GM18907 (cell line): ENCODE data around the gene SLC35A2.

Experiments
- ATAC-seq: cut with Tn5 transposase; IDR thresholded peaks from one replicate; pipeline ENCODE4 v1.9.1; 2021; ENCODE audit warnings: mild to moderate bottlenecking, moderate library complexity; ENCODE audit not compliant: unreplicated experiment

The SLC35A2 gene

DNA sequence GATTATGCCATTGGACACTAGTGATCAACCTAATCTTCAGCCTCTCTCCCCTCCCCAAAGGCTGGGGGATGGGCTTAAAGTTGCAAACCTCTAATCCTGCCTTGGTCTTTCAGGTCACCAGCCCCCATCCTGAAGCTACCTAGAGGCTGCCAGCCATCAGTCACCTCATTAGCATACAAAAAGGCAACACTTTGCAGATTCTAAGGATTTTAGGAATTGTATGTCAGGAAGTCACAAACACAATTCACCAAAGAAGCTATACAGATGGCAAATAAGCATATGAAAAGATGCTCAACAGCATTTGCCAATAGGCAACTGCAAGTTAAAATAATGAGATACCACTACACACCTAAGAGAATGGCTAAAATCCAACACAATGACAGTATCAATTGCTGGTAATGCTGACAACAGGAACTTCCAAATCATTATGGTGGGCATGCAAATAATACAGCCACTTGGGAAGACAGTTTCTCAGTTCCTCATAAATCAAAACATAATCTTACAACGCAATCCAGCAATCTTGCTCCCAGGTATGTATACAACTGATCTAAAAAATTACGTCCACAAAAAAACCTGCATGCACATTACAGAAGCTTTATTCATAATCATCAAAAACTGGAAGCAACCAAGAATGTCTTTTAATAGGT, 16.4 kb upstream of the SLC35A2 start:
- ATAC-seq, result no peak

DNA sequence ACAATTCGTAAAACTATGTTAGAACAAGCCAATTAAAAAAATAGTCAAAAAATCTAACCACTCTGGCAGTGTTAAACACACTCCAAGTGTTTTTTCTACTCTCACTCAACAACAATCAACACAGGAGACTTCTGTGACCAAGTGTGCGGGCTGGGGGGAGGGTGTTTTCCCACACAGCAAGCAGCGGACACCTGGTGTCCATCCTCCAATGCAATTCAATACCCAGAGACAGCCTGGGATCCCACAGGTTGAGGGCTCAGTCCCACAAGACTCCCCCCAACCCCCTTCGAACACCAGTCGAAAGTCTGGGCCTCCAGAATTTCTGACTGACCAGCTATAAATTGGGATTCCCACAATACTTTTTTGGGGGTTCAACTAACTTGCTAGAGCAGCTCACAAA, 15.7 kb upstream of the SLC35A2 start:
- ATAC-seq, result no peak

DNA sequence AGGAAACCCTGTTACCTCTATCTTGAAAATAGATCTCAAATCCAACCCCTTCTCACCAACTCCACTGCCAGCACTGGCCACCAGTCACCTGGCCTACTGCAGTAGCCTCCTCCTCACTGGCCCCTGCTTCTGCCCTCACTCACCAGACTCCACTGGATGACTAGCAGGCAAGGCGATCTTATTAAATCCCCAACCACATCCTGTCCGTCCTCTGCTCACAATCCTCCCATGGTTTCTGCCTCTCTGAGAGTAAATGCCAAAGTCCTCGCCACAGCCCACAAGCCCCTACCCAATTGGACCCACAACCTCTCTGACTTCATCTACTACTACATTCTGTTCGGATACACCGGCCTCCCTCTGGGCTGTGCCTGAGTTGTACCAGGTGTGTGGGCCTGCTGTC, 12.8 kb upstream of the SLC35A2 start:
- ATAC-seq, result no peak

DNA sequence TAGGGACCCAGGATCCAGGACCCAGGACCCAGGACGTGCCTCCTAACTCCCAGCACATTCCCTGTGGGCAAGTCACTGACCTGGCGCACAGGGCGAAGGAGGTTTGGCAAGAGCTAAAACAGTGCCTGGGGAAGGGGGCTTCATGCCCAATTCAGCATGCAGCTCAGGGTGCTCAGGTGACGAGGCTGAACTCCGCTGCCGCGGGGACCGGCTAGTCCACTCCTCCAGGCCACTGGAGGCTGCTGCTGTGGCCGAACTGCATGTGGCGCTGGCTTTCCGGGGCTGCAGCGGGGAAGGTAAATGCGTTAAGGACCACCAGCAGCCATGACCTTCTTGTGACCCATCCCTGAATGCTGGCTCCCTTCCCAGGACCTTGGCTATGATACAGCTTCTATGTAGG, 12.3 kb upstream of the SLC35A2 start:
- no peak for ATAC-seq

DNA sequence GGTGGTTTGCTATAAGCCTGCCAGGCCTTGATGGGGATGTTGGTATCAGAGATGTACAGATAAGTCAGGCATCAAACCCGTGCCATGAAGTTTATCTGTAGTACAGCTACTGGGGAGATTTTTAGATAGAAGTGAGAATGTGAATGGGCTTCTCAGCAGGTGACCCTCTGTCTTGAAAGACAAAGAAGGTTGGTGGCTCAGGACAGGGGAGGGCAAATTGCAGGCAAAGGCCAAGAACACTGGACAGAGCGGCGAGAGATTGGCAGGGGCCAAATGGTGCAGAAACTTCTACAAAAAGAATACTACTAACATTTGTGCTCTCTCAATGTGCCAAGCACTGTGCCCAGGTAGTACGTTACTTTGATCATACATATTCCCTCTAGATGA, 9.3 kb upstream of the SLC35A2 start:
- ATAC-seq, result no peak

DNA sequence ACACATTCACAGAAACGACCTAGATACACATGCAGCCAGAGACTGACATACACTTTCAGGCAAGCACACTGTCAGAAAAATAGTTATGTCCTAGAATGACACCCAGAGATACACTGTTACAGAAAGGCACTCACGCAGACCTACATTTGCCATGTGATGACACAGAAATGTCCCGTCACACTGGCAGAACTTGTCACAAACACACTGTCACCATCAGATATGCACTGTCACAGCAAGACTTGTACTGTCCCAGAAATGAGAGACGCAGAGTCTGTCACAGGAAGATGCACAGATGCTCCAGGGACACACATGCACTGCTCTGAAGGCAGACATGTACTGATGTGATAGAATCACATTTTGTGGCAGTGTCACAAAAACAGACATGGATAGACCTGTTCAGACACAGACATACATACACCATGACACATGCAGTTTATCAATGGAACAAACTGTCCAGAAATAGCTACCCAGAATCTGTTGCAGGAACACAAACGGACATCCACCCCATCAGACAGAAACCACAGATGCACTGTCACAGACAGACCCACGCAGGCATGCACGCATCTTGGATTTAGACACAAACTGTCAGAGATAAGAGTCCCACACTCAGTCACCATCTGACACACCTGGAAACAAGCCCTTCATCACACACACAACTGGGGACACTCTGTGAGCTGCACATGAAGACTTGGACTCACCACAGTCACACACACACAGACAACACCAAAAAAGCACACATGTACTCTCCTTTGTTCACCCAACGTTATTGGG, 8.7 kb upstream of the SLC35A2 start:
- no peak for ATAC-seq

DNA sequence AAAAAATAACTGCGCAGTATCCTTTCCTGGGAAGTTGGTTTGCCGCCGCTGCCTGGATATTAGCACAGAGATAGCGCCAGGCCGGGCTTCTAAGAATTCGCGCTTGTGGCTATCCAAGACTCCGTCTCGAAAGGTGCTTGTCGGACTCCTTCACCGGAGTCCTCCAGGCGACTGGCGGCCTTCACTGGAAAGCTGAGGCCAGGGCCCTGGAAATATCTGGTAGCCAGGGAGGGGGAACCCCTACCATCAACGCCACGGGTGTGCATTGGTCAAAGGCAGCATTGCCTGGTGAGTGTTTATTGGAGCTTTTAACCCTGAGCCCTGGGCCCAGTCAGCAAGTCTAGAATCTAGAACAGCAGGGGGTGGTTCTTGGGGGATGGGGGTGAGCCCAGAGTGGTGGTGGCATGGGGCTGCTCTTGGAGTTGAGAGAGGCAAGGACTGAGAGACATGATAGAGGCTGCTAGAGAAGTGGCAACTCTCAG, 8.0 kb upstream of the SLC35A2 start:
- ATAC-seq, result peak; percentile 17

DNA sequence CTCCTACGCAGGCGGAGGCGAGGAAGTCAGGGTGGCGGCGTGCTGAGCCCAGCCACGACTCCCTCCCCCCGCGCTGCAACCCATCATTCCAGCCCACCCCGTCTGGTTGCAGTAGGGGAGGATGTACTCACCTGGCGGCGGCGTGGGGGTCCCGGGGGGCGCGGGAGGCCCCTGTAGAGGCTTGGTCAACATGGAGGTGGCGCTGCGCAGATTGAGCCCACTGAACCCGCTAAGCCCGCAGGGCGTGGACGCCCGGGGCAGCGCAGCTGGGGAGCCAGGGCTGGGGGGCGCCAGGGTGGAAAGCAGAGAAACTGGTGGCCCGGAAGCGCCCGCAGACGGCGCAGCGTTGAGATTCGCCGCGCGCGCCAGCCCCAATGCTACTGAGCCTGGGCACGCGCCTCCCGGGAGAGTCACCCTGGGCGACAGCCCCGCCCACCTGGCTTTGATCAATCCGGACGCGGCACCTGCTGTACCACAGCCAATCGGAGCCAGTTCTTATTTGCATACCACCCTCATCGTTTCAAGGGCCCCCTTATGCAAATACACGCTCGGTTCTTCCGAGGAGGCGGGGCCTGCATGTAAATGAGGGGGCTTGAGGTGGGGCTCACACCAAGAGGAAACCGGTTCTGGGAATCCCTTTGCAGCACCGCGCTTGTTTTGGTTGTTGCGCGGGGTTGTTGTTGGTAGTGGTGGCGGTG, 7.3 kb upstream of the SLC35A2 start, which contains the start of gene PIM2:
TSS of gene PIM2 (minus strand) at position 382 of the 698 bp plus-strand sequence. CDS start at position 192, 190 bp downstream.
- peak; percentile 65 for ATAC-seq

DNA sequence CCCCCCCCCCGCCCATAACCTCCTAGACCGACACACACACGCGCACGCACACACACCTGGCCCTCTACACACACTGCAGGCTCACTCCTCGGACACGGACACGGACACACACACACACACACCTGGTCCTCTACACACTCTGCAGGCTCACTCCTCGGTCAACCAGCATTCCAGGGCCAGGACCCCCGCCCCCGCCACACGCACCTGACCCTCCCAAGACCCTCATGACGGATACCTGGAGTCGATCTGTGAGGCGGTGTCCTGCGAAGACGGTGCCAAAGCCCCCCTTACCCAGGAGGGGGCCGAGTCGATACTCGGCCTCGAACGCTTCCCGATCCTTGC, 6.8 kb upstream of the SLC35A2 start:
- no peak for ATAC-seq

DNA sequence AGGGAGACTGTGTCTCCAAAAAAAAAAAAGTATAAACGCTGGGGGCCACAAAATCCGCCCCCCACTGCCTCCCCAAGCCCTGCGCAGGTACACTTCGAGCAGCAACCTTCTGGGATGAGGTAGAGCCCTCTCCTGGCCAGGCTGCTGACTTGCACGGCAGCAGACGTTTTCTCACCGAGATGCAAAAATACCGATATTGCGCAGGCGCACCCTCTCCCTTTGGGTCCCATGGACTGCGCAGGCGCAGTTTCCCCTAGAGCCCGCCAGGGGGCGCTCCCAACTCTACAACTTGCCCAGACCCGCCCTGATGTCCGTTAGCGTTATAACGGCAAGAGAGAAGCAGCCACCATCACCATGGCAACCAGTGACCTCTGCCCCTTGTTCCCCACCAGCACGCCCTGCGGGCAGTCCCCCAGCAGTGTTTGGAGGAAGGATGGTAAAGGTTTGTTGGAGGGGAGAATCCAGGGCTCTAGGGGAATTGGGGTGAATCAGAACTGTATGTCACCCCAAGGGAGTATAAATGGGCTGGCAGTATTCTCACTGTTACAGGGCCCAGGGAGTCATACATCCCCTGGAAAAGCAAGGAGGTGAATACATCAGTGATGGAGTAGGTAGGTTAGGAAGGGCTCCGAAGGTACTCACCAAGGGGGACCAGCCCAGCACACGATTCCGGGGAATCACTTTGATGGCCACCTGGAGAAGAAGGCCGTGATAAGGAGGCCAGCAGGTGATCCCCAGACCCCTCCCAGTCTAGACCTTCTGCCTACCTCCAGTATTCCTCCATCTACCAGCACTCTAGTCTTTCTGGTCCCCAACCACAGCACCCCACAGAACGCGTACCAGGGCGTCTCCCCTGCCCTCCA, 5.9 kb upstream of the SLC35A2 start:
- ATAC-seq, result peak; percentile 50

DNA sequence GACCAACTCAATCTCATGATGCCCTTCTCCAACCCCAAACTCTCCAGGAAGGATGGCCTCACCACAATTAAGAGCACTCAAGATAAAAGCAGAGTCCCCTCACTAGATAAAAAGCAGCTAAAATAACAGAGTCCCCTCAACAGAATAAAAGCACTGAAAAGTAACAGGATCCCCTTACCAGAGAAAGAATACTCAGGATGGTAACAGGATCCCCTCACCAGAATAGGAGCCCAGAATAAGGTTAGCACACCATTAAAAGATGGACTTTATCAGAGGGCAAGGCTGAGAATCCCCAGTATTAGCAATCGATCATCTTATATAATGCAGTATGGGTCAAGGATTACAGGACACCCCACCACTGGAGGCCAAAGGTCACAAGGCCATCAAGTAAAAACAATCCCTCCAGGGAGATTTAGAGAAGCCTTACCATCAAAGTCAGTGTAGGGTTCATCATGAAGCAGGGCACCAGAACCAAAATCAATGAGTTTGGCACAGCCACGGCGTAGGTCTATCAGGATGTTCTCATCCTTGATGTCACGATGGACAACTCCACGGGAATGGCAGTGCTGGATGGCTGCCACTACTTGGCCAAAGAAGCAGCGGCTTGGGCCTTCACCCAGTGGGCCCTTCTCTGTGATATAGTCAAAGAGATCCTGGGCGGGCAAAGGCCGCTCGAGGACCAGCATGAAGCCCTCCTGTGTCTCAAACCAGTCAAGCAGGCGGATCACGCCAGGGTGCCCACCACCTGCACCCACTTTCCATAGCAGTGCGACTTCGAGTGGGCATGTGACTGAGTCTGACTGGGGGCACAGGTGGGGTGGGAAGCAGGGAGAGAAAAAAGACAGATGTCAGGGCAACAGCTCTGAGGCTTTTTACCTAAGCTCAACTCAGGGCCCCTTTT, 3.4 kb upstream of the SLC35A2 start:
- ATAC-seq, result no peak

DNA sequence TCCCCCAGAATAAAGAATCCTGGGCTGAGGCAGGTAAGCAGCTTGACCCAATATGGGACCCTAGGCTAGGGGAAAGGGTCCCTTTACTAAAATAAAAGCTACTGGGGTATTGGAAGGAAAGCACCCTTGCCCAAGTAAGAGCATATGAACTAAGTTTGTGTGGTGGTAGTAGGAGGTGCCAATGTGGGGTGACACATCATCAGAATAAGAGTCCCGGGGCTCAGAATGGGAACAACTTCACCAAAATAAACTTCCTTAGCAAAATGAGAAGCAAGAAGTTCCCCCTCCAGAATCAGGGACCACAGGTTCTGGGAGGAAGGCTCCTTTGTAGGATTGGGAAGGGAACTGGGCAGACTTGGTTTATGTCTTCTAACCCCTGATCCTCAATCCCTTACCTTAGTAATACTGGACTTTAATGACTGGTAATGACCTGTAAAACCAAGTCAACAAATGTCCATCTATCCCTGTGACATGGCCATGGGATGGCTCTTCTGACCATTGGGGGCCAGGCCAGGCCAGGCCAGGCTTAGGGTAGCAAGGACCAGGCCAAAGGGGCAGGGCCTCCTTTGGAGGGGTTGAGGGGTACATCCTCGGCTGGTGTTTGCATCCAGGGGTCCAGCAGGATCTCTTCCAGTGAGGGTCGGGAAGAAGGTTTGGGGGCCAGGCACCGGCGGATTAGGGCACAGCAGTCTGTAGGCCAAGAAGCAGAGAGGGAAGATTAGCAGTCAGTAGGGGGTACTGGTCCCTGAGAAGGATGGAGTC, 2.3 kb upstream of the SLC35A2 start:
- no peak for ATAC-seq

DNA sequence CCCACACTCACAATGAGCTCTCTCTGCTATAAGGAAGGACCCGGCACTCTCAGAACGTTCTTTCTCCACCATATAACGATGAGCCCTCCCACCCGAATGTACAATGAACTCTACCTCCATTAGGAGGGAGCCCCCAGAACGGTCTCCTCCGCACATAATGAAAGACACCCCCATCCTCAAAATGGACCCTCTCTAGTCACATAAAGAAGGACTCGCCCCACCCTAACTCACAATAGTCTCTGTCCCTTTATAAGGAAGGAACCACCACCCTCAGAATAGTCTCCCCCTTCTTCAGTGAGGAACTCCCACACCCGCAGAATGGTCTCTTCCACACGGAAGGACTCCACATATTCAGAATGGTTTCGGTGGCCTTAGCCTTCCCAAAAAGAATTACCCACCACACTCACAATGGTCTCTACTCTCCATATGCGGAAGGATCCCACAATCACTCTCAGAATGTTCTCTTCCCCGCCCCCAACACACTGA, 477 bp downstream of the SLC35A2 start:
- ATAC-seq, result peak; percentile 2

DNA sequence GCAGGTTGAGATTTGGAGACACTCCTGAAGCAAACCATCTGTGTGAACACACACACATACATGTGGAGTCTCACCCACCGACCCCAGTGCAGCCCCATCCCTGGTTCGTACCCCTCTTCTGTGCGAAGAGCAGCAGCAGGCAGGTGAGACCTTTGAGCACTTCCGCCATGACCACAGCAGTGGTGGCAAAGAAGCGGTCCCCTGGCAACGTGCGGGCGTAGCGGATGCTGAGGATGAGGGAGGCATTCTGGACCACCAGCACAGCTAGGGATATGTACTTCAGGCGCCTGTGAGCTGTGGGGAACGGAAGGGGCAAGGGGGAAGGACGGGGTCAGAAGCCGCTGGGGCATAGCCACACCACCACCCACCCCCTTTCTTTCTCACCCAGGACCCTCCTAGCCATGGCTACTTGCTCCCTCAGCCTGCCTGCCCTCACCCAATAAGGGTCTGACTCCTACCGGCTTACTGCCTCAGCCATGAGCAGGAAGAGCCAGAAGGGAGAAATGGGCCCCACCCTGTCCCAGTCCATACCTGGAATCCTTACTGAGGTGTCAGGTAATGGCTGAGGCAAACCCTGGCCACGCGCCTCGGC, 1.6 kb downstream of the SLC35A2 start:
- ATAC-seq, result no peak

DNA sequence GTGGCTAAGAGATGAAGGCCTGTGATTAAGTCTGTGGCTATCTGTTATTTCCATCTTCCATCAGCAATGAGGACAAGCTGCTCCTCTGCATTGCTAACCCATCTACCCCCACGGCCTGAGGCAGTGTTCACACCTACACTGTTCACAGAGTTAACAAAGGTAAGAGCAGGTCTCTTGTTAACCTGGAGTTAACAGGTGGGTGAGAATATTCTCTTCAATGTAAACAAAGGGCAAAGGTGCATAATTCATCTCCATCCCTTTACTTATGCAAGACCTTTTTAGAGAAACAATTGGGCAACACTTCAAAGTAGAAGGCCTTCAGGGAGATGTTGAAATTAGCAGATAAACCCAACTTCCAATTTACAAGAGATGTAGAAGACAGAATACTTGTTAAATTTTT, 2.8 kb downstream of the SLC35A2 start:
- no peak for ATAC-seq

DNA sequence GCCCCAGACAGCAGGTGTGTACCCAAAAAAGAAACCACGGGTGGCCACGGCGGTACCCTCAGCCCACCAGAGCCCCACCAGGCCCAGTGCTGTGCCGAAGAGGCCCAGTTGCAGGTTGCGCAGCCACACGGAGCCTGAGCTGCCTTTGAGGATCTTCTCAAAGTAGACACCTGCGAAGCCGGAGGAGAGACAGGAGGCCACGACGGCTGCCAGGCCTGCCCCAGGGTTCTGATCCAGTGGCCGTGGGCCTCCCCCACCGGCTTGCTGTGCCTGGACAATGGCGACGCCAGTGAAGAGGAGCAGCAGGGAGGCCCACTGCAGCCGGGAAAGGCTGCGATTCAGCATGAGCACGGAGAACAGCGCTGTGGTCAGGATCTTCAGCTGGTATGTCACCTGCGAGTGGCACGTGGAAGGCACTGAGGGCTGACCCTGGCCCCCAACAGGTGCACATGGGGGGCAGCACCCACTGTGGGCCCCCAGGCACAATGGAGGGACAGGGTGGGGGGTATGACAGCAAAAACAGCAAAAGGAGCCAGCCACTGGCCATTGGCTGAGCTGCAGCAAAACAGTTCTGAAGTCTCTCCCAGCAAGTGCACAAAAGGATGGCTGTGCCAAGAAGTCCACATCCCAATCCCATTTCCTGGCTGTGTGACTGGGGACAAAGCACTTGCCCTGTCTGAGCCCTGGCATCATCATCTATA, 6.2 kb downstream of the SLC35A2 start:
- no peak for ATAC-seq

DNA sequence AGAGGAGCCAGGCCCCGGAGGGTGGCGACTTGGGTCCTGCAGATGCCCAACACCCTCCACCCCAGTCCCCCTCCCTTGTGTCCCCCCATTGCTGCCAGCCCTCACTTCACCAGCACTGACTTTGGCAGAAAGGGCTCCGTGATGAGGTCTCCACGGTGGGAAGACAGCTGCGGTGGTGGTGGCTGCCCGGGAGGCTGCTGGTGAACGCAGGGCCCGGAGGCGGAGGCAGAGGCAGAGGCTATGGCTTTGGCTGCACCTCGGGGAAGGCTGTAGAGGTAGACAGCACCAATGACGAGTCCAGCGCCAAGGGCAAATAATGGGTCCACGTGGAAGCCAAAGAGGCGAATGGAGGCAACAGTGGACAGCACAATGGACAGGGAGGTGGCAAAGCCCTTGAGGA, 6.8 kb downstream of the SLC35A2 start:
- no peak for ATAC-seq

DNA sequence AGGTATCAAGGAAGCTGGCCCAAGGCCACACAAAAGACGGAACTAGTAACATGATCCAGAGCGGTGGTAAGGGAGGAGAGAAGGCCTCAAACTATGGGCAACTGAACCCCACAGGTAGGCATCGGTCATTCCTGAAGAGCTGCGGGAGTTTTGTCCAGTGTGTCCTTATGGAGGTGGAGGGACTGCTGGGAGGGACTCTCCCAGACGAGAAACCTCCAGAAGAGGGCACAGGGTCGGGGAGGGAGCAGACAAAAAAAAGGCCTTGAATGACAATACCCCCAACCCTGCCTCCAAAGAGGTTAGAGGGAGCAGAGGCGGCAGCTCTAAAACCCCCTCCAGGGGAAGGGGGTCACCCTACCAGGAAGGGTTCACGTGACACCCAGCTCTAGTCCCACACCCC, 7.3 kb downstream of the SLC35A2 start:
- no peak for ATAC-seq
